Lower leg skin (tissue), 3 donors: ENCODE results near the gene SGO2.

Experiments
- CTCF ChIP-seq, 3 donors: fragments of 450-650 bp; IDR thresholded peaks; one replicate each; pipeline ENCODE4 v1.5.1; 2016; ENCODE audit warnings: antibody characterized with exemption in 3 of 3, mild to moderate bottlenecking in 3 of 3, moderate library complexity in 2 of 3
- POLR2A ChIP-seq, 2 donors: fragments of 450-650 bp; IDR thresholded peaks; one replicate each; pipeline ENCODE4 v1.6.1; 2016 to 2017; ENCODE audit warnings: antibody characterized with exemption in 2 of 2, mild to moderate bottlenecking in 1 of 2, moderate library complexity in 1 of 2

DNA sequence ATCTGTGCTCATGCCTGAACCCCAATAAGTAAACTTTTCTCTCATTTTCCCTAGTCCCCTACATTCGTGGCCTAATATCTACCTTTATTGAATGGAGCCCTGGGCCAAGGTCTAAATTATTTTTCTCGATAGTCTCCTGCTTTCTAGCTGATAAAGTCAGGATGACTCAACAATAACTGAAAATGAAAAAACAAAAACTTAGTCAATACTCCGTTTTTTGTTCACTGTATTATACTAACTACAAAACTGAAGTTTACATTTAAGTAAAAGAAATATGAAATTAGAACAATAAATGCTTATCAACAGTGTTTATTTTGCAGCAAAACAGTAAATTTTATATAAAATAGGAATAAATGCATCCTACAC is 92.0 kb downstream of the SGO2 start:
- TF ChIP-seq CTCF (IDR thresholded peaks at IDR 0.05) (no peak), POLR2A (IDR thresholded peaks at IDR 0.05) (no peak)
